ENCODE results near the gene RARRES1. TPM values are rescaled to one million over a fixed set of nuclear protein-coding genes. Genes with fewer than 3 reads are reported as not detected.

RARRES1 gene
- total RNA-seq, 1 experiment from 2014 or later = 0.20 TPM

DNA sequence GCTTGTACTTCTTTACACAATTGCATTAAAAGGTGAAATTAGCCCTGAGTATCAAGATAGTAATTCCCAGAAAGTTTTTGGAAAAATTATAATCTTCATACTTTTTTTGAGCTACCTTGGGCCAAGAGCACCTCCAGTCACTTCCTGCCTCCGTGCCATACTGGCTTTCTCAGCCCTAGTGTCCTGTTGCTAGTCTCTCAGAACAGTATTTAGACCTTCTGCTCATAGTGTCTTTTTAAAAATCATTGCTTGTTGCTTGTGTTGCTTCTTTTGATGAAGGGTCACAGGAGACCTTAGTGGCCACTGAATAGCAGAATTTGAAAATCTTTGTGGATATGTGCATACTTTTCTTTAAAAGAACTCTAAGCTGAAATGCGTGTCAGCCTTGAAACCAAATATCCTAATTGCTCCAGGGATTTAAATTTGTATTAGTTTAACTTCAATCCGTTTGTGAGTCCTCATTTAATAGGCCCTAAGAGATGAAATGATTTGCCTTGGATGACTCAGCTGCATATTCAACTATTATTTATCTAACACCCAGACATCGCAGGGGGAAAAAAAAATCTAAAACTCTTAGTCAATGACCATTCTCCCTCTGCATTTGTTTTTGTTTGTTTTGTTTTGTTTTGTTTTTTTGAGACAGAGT lies 30.7 kb downstream of the RARRES1 start:
- H3K27me3 ChIP-seq (ENCODE audit: insufficient read depth, low read length) = no peaks in the 10 kb centered on the region
- H3K4me3 ChIP-seq (replicated peaks in 1 of 2; ENCODE audit: low read depth in 1 of 2, low read length in 2 of 2) = no peak overlapping the region
- ChIA-PET CTCF (no interaction called here), POLR2A (no interaction called here), RAD21 (ENCODE audit: low non-redundant PET in 1 of 2, low total read pairs in 2 of 2, uncharacterized antibody in 2 of 2, unreplicated experiment in 2 of 2) (no interaction called here)
- no peak overlapping the region for H3K4me2 ChIP-seq (ENCODE audit: low read length)
- no peaks in the 10 kb centered on the region for H3K9me3 ChIP-seq (ENCODE audit: control insufficient read depth in 1 of 2, insufficient read depth in 1 of 2, low read depth in 1 of 2, low read length in 2 of 2)
- no peaks in the 10 kb centered on the region for H3K9me2 ChIP-seq (ENCODE audit: insufficient read depth)
- TF ChIP-seq ZFX (IDR thresholded peaks at IDR 0.05) = no peak
- no peak for TF ChIP-seq EGR1 (IDR thresholded peaks at IDR 0.05; ENCODE audit: low read depth)
- TF ChIP-seq POLR2A (IDR thresholded peaks at IDR 0.05; ENCODE audit: borderline replicate concordance, extremely low read depth, insufficient read depth, insufficient read length) = no peak
- TF ChIP-seq SP1 (IDR thresholded peaks at IDR 0.05; ENCODE audit: low read depth) = no peak
- TF ChIP-seq SRF (IDR thresholded peaks at IDR 0.05; ENCODE audit: low read depth) = no peak
- TF ChIP-seq EZH2 (IDR thresholded peaks at IDR 0.05) = no peak
- TF ChIP-seq, protein P1, sequence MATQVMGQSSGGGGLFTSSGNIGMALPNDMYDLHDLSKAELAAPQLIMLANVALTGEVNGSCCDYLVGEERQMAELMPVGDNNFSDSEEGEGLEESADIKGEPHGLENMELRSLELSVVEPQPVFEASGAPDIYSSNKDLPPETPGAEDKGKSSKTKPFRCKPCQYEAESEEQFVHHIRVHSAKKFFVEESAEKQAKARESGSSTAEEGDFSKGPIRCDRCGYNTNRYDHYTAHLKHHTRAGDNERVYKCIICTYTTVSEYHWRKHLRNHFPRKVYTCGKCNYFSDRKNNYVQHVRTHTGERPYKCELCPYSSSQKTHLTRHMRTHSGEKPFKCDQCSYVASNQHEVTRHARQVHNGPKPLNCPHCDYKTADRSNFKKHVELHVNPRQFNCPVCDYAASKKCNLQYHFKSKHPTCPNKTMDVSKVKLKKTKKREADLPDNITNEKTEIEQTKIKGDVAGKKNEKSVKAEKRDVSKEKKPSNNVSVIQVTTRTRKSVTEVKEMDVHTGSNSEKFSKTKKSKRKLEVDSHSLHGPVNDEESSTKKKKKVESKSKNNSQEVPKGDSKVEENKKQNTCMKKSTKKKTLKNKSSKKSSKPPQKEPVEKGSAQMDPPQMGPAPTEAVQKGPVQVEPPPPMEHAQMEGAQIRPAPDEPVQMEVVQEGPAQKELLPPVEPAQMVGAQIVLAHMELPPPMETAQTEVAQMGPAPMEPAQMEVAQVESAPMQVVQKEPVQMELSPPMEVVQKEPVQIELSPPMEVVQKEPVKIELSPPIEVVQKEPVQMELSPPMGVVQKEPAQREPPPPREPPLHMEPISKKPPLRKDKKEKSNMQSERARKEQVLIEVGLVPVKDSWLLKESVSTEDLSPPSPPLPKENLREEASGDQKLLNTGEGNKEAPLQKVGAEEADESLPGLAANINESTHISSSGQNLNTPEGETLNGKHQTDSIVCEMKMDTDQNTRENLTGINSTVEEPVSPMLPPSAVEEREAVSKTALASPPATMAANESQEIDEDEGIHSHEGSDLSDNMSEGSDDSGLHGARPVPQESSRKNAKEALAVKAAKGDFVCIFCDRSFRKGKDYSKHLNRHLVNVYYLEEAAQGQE (IDR thresholded peaks at IDR 0.05; ENCODE audit: low read depth) = no peak
- H3K27ac ChIP-seq (ENCODE audit: low read depth, low read length) = no peak overlapping the region
- no peak overlapping the region for H2AFZ ChIP-seq (ENCODE audit: low read depth, low read length, poor library complexity, severe bottlenecking)
- intact Hi-C loops (cut with micrococcal nuclease) = no loop called here
- DNase-seq (ENCODE audit: low read depth, low spot score) = no peak
- no peaks in the 10 kb centered on the region for H4K20me1 ChIP-seq (ENCODE audit: insufficient read depth)
- no peak for ATAC-seq
- H3K4me1 ChIP-seq (ENCODE audit: control insufficient read depth in 1 of 2, insufficient read depth in 2 of 2, low read length in 2 of 2) = no peaks in the 10 kb centered on the region
- H3K36me3 ChIP-seq (ENCODE audit: control insufficient read depth in 1 of 2, insufficient read depth in 2 of 2, low read length in 2 of 2) = no peaks in the 10 kb centered on the region; a peak in 1 of 4 replicates
- peaks cover 8% of the 10 kb centered on the region; the same call in 1 of the 2 replicates for H3K79me2 ChIP-seq (ENCODE audit: insufficient read depth, low read length)
- H3K9ac ChIP-seq (ENCODE audit: low read length) = no peak overlapping the region
- BruUV-seq (replicated peaks) = no TSS peak

DNA sequence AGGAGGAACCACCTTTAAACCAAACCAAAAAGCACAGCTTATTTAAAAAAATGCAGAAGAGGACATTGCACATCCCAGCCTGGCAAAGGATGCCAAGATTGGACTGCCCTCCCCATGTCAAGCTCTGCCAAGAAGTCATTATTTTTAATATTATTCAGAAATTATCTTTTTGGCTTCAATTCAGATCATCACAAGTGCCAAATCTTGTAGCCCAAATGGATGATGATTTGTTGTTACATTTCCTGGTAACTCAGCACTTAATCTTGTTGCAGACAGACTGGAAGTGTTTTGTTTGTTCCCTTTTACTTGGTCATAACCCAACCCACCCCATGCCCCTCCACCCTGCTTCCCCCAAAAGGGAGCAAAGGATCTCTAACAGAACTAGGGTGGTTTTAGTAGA lies 31.7 kb downstream of the RARRES1 start:
- no peaks in the 10 kb centered on the region for H4K20me1 ChIP-seq (ENCODE audit: insufficient read depth)
- H3K27me3 ChIP-seq (ENCODE audit: insufficient read depth, low read length) = no peaks in the 10 kb centered on the region
- no peak overlapping the region for H2AFZ ChIP-seq (ENCODE audit: low read depth, low read length, poor library complexity, severe bottlenecking)
- RAD21 ChIA-PET (ENCODE audit: low non-redundant PET in 1 of 2, low total read pairs in 2 of 2, uncharacterized antibody in 2 of 2, unreplicated experiment in 2 of 2) = no interaction called here
- H3K9ac ChIP-seq (ENCODE audit: low read length) = no peak overlapping the region
- no peaks in the 10 kb centered on the region; a peak in 1 of 4 replicates for H3K36me3 ChIP-seq (ENCODE audit: control insufficient read depth in 1 of 2, insufficient read depth in 2 of 2, low read length in 2 of 2)
- H3K9me3 ChIP-seq (ENCODE audit: control insufficient read depth in 1 of 2, insufficient read depth in 1 of 2, low read depth in 1 of 2, low read length in 2 of 2) = no peaks in the 10 kb centered on the region
- CTCF ChIA-PET = no interaction called here
- TF ChIP-seq FOSL1 (IDR thresholded peaks at IDR 0.05; ENCODE audit: low read depth) (no peak), ZNF274 (IDR thresholded peaks at IDR 0.05; ENCODE audit: low read depth, low read length) (no peak), EZH2phosphoT487 (IDR thresholded peaks at IDR 0.05; ENCODE audit: borderline replicate concordance) (no peak)
- POLR2A ChIA-PET = no interaction called here
- H3K4me3 ChIP-seq (replicated peaks in 1 of 2; ENCODE audit: low read depth in 1 of 2, low read length in 2 of 2) = no peak overlapping the region
- H3K9me2 ChIP-seq (ENCODE audit: insufficient read depth) = no peaks in the 10 kb centered on the region
- ATAC-seq = no peak
- no peak overlapping the region for H3K27ac ChIP-seq (ENCODE audit: low read depth, low read length)
- no peaks in the 10 kb centered on the region for H3K4me1 ChIP-seq (ENCODE audit: control insufficient read depth in 1 of 2, insufficient read depth in 2 of 2, low read length in 2 of 2)
- no TSS peak for BruUV-seq (replicated peaks)
- no peak overlapping the region for H3K4me2 ChIP-seq (ENCODE audit: low read length)
- DNase-seq (ENCODE audit: low read depth, low spot score) = no peak
- H3K79me2 ChIP-seq (ENCODE audit: insufficient read depth, low read length) = peaks cover 8% of the 10 kb centered on the region; the same call in 1 of the 2 replicates
- intact Hi-C loops (cut with micrococcal nuclease) = no loop called here

Measured in HCT116 (cell line).